GM23248 (cell line): ENCODE data around the gene PHLPP2. TPM values are rescaled to one million over a fixed set of nuclear protein-coding genes. Genes with fewer than 3 reads are reported as not detected.

Experiments used
- DNase-seq: peaks from one replicate; pipeline ENCODE4 v3.0.0-alpha.2; 2015
- H2AFZ ChIP-seq: fragments of 200-600 bp; sonication (generic); 2 replicates; pipeline ENCODE4 v1.6.1; 2016; ENCODE audit warnings: antibody characterized with exemption
- H3F3A ChIP-seq: fragments of 200-600 bp; sonication (generic); 2 replicates; pipeline ENCODE4 v1.6.1; 2016; ENCODE audit warnings: mild to moderate bottlenecking, antibody characterized with exemption, mixed run types; ENCODE audit not compliant: insufficient read depth
- H3K27ac ChIP-seq: fragments of 200-600 bp; sonication (generic); 2 replicates; pipeline ENCODE4 v1.5.1; 2016; ENCODE audit warnings: mild to moderate bottlenecking
- H3K27me3 ChIP-seq: fragments of 200-600 bp; sonication (generic); replicated peaks from 2 replicates; pipeline ENCODE4 v1.6.1; 2016; ENCODE audit warnings: mild to moderate bottlenecking; ENCODE audit not compliant: insufficient read depth
- H3K36me3 ChIP-seq: fragments of 200-600 bp; sonication (generic); 2 replicates; pipeline ENCODE4 v1.6.1; 2016; ENCODE audit warnings: low read depth, mild to moderate bottlenecking
- H3K4me1 ChIP-seq: fragments of 200-600 bp; sonication (generic); 2 replicates; pipeline ENCODE4 v1.6.1; 2016; ENCODE audit warnings: mild to moderate bottlenecking; ENCODE audit not compliant: insufficient read depth
- H3K4me2 ChIP-seq: fragments of 200-600 bp; sonication (generic); one replicate; pipeline ENCODE4 v1.6.1; 2016; ENCODE audit warnings: mild to moderate bottlenecking; ENCODE audit not compliant: unreplicated experiment
- H3K4me3 ChIP-seq: fragments of 200-600 bp; sonication (generic); 2 replicates; pipeline ENCODE4 v1.5.1; 2016; ENCODE audit warnings: mild to moderate bottlenecking
- H3K79me2 ChIP-seq: fragments of 200-600 bp; sonication (generic); 2 replicates; pipeline ENCODE4 v1.6.1; 2016; ENCODE audit warnings: mild to moderate bottlenecking; ENCODE audit not compliant: insufficient read depth
- H3K9ac ChIP-seq: fragments of 200-600 bp; sonication (generic); 2 replicates; pipeline ENCODE4 v1.6.1; 2016; ENCODE audit warnings: mild to moderate bottlenecking
- H3K9me2 ChIP-seq: fragments of 200-600 bp; sonication (generic); 2 replicates; pipeline ENCODE4 v1.6.1; 2016; ENCODE audit warnings: mixed run types, mild to moderate bottlenecking, moderate library complexity; ENCODE audit not compliant: insufficient read depth
- H3K9me3 ChIP-seq: fragments of 200-600 bp; sonication (generic); one replicate; pipeline ENCODE4 v1.6.1; 2017; ENCODE audit warnings: low read depth
- H4K20me1 ChIP-seq: fragments of 200-600 bp; sonication (generic); 2 replicates; pipeline ENCODE4 v1.6.0; 2016; ENCODE audit not compliant: insufficient read depth
- EZH2 ChIP-seq: fragments of 200-600 bp; sonication (generic); IDR thresholded peaks from 2 replicates; pipeline ENCODE4 v1.6.1; 2018; ENCODE audit warnings: antibody characterized with exemption, mild to moderate bottlenecking; ENCODE audit not compliant: insufficient read depth, poor library complexity, severe bottlenecking
- EZH2phosphoT487 ChIP-seq: fragments of 200-600 bp; sonication (generic); IDR thresholded peaks from 2 replicates; pipeline ENCODE4 v1.6.1; 2018; ENCODE audit warnings: antibody characterized with exemption, moderate library complexity, mild to moderate bottlenecking, low read depth; ENCODE audit not compliant: insufficient read depth
- WGBS, 2 experiments: methylation state at CpG; one replicate each; pipeline ENCODE4 v1.1.6; 2015 to 2017; ENCODE audit warnings: low lambda C conversion rate in 2 of 2, low coverage in 1 of 2; ENCODE audit errors: missing lambda C conversion rate in 2 of 2; 5-methylcytosine and 5-hydroxymethylcytosine counted together
- in situ Hi-C: fragments of 300-500 bp; cut with MboI; formaldehyde crosslinking; loops from 2 replicates; pipeline ENCODE4 v1.15.0; 2020
- polyA plus RNA-seq: library from polyadenylated mRNA; unstranded; fragments of >200 nt; fragmentation: Nextera tagmentation; extraction: Ambion mirVana; gene quantifications from 2 replicates; pipeline ENCODE4 v1.2.1, GENCODE V29; 2016
- total RNA-seq: library from RNA; depleted of rRNA; stranded (reverse); fragments of >200 nt; shearing (Covaris generic); gene quantifications from 2 replicates; pipeline ENCODE4 v1.2.3, GENCODE V29; 2014

Gene PHLPP2
- total and polyA plus RNA-seq, 2 experiments from 2014 or later = 2.6 to 7.1 TPM

GRCh38 chr16:71626018-71626857 lies 98.3 kb downstream of the PHLPP2 start, which contains the start of gene MARVELD3:
TSS of gene MARVELD3 (plus strand) at chr16:71626184. CDS start at chr16:71626230, 46 bp downstream.
- Histone ChIP-seq H3K4me2 (peak within 1 kb of the TSS; percentile 65), H3K79me2 (no peaks in the 10 kb centered on the region), H4K20me1 (no peaks in the 10 kb centered on the region), H3K9ac (no peak within 1 kb of the TSS), H3F3A (no peaks in the 10 kb centered on the region), H3K27me3 (peaks cover 24% of the 10 kb centered on the region), H3K9me3 (no peaks in the 10 kb centered on the region), H3K27ac (no peak within 1 kb of the TSS), H3K4me3 (peak within 1 kb of the TSS; percentile 58), H3K36me3 (no peaks in the 10 kb centered on the region), H3K9me2 (no peaks in the 10 kb centered on the region), H3K4me1 (no peaks in the 10 kb centered on the region), H2AFZ (peak within 1 kb of the TSS; percentile 48)
- in situ Hi-C loops = no loop called here
- TF ChIP-seq EZH2phosphoT487 = no peak
- TF ChIP-seq EZH2 = peak; percentile 88
- WGBS, 2 experiments = 2 to 6% methylated on average over 26 to 88 of the region's 98 CpGs
- DNase-seq = peak; percentile 14

DNA sequence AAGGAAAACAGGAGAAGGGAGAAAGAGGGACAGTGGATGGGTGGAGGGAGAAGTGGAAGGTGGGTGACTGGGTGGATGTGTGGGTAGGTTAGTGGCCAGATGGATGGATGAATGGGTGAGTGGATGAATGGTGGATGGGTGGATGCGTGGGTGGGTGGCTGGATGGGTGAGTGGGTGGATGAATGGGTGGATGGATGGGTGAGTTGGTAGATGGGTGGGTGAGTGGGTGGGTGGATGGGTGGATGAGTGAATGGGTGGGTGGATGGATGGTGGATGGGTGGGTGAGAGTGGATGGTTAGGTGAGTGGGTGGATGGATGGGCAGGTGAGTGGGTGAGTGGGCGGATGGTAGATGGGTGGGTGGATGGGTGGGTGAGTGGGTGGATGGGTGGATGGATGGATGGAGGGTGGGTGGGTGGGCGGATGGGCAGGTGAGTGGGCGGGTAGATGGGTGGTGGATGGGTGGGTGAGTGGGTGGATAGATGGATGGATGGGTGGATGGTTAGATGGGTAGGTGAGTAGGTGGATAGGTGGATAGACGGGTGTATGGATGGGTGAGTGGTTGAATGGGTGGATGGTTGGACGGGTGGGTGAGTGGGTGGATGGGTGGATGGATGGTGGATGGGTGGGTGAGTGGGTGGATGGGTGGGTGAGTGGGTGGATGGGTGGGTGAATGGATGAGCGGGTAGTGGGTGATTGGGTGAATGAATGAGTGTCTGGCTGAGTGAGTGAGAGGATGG lies 99.2 kb downstream of the PHLPP2 start:
- H3K27ac ChIP-seq = no peak overlapping the region
- no peaks in the 10 kb centered on the region for H3K9me3 ChIP-seq
- H3K79me2 ChIP-seq = no peaks in the 10 kb centered on the region
- no peaks in the 10 kb centered on the region for H3F3A ChIP-seq
- H3K4me3 ChIP-seq = no peak overlapping the region
- no peak overlapping the region for H3K9ac ChIP-seq
- no peak for TF ChIP-seq EZH2phosphoT487
- TF ChIP-seq EZH2 = no peak
- DNase-seq = no peak
- H3K4me1 ChIP-seq = no peaks in the 10 kb centered on the region
- in situ Hi-C loops = no loop called here
- no peak overlapping the region for H3K4me2 ChIP-seq
- no peak overlapping the region for H2AFZ ChIP-seq
- H4K20me1 ChIP-seq = no peaks in the 10 kb centered on the region
- H3K9me2 ChIP-seq = no peaks in the 10 kb centered on the region
- WGBS, 2 experiments = 90 to 92% methylated on average over 1 to 7 of the region's 7 CpGs
- no peaks in the 10 kb centered on the region for H3K36me3 ChIP-seq
- peaks cover 24% of the 10 kb centered on the region for H3K27me3 ChIP-seq

GRCh38 chr16:71623597-71623996 lies 100.9 kb downstream of the PHLPP2 start:
- H3K4me1 ChIP-seq = no peaks in the 10 kb centered on the region
- no peaks in the 10 kb centered on the region for H3K9me3 ChIP-seq
- H3K79me2 ChIP-seq = no peaks in the 10 kb centered on the region
- H3F3A ChIP-seq = no peaks in the 10 kb centered on the region
- H2AFZ ChIP-seq = no peak overlapping the region
- no peak for DNase-seq
- H3K27ac ChIP-seq = no peak overlapping the region
- no peaks in the 10 kb centered on the region for H4K20me1 ChIP-seq
- peaks cover 24% of the 10 kb centered on the region for H3K27me3 ChIP-seq
- H3K4me2 ChIP-seq = no peak overlapping the region
- no peaks in the 10 kb centered on the region for H3K9me2 ChIP-seq
- H3K9ac ChIP-seq = no peak overlapping the region
- WGBS, 2 experiments = 63 to 71% methylated on average over 3 of the region's 3 CpGs
- TF ChIP-seq EZH2 = no peak
- no peak for TF ChIP-seq EZH2phosphoT487
- in situ Hi-C loops = no loop called here
- H3K36me3 ChIP-seq = no peaks in the 10 kb centered on the region
- H3K4me3 ChIP-seq = no peak overlapping the region

DNA sequence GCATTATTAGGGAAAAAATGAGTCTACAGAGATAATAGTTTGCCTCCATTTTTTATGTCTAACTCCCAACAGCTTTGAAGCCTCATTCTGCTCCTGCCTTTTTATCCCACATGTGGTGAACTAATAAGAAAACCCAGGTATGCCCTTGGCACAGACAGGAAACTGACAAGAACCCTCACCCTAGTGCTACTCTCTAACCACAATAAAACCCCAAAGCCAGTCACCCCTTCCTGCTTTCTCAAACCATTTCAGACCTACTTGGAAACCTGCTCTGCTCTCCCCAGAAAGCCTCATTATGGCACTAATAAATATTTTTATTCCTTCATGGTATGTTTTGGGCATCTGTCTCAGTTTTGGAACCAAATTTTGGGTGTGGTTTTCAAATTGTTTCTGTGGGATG lies 102.4 kb downstream of the PHLPP2 start:
- Histone ChIP-seq H3K9ac (no peak overlapping the region), H3K9me2 (no peaks in the 10 kb centered on the region), H2AFZ (no peak overlapping the region), H4K20me1 (no peaks in the 10 kb centered on the region), H3K36me3 (no peaks in the 10 kb centered on the region), H3K9me3 (no peaks in the 10 kb centered on the region), H3K4me2 (no peak overlapping the region), H3K27ac (no peak overlapping the region), H3K4me3 (no peak overlapping the region), H3K79me2 (no peaks in the 10 kb centered on the region), H3K4me1 (no peaks in the 10 kb centered on the region), H3K27me3 (peaks cover 16% of the 10 kb centered on the region), H3F3A (no peaks in the 10 kb centered on the region)
- no peak for DNase-seq
- TF ChIP-seq EZH2phosphoT487 (no peak), EZH2 (no peak)
- in situ Hi-C loops = no loop called here
